ENCODE results near the gene FAM184A.
A peak's percentile ranks its signal among the peaks of the same experiment; 100 is the strongest.

Gene FAM184A

GRCh38 chr6:118952683-118953082, 125.8 kb downstream of the FAM184A start:
- DNase-seq: no peak

- DNase-seq: no peak
Observed at GRCh38 chr6:118945217-118945616, 133.2 kb downstream of the FAM184A start.

- DNase-seq: no peak
Observed at GRCh38 chr6:118940770-118941169, 137.7 kb downstream of the FAM184A start.

- DNase-seq: no peak
Observed at GRCh38 chr6:118939683-118940082, 138.8 kb downstream of the FAM184A start.

- no peak for DNase-seq
Observed at GRCh38 chr6:118935978-118936703, 142.3 kb downstream of the FAM184A start.

- no peak for DNase-seq
Observed at GRCh38 chr6:118935331-118935668, 143.2 kb downstream of the FAM184A start.

- peak; percentile 90 for DNase-seq
Observed at GRCh38 chr6:118934461-118935330, 143.8 kb downstream of the FAM184A start, which contains the start of gene MCM9. MCM9 (minus strand) TSS chr6:118935159; CDS start chr6:118931723, 3,436 bp downstream.

- no peak for DNase-seq
Observed at GRCh38 chr6:118933855-118934460, 144.5 kb downstream of the FAM184A start.

- DNase-seq: no peak
Observed at GRCh38 chr6:118932421-118932820, 146.0 kb downstream of the FAM184A start.

- no peak for DNase-seq
Observed at GRCh38 chr6:118931436-118931835, 147.0 kb downstream of the FAM184A start.

- DNase-seq: no peak
Observed at GRCh38 chr6:118930680-118931079, 147.8 kb downstream of the FAM184A start.

- DNase-seq: no peak
Observed at GRCh38 chr6:118923035-118923434, 155.4 kb downstream of the FAM184A start.

- DNase-seq: no peak
Observed at GRCh38 chr6:118921084-118921483, 157.4 kb downstream of the FAM184A start.

- no peak for DNase-seq
Observed at GRCh38 chr6:118918329-118918725, 160.1 kb downstream of the FAM184A start.

- DNase-seq: no peak
Observed at GRCh38 chr6:118917546-118918328, 160.7 kb downstream of the FAM184A start.

- no peak for DNase-seq
Observed at GRCh38 chr6:118914598-118914997, 163.9 kb downstream of the FAM184A start.

- DNase-seq: no peak
Observed at GRCh38 chr6:118913161-118913560, 165.3 kb downstream of the FAM184A start.

- DNase-seq: no peak
Observed at GRCh38 chr6:118912646-118913045, 165.8 kb downstream of the FAM184A start.
